SK-N-DZ (cell line): ENCODE measurements around the gene CHN2.
A peak's percentile ranks its signal among the peaks of the same experiment; 100 is the strongest.

ENCODE experiments used
- DNase-seq: peaks from one replicate; pipeline ENCODE4 v3.0.0-alpha.2; 2015; ENCODE audit warnings: low spot score

The CHN2 gene

GRCh38 chr7:29394321-29394720 is 199.7 kb downstream of the CHN2 start:
- DNase-seq: no peak

- no peak for DNase-seq
Measured at GRCh38 chr7:29396563-29396962, 202.0 kb downstream of the CHN2 start.

DNA sequence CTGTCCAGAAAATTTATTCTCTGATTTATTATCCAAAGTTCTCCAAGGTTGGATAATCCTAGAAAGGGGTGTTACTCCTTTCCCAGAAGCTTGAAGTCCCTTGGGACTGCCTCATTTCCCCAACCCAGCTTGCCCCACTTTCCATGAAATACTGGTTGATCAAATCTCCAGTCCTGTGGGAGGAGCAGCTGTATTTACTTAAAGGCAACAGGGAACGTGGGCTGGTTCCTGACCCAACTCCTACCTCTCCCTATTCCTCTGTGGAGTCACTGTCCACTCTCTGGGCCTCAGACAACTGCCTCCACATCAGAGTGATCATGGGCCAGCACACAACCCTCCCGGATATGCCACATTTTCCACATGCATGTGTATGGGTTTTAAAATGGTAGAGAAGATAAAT is 202.8 kb downstream of the CHN2 start:
- DNase-seq: no peak

GRCh38 chr7:29398011-29398410 is 203.4 kb downstream of the CHN2 start:
- no peak for DNase-seq

DNA sequence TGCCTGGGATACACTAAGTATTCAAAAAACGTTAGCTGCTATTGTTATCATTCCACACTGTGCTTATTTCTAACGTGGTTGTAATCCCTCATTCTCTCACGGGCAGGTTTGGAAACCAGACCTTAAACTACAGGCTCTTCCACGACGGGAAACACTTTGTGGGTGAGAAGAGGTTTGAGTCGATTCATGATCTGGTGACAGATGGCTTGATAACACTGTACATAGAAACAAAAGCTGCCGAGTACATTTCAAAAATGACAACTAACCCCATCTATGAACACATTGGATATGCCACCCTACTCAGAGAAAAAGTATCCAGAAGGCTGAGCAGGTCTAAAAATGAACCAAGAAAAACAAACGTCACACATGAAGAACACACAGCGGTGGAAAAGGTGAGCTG is 205.9 kb downstream of the CHN2 start:
- DNase-seq: no peak

GRCh38 chr7:29401769-29402168 is 207.2 kb downstream of the CHN2 start:
- no peak for DNase-seq

- no peak for DNase-seq
Measured at GRCh38 chr7:29405891-29406290, 211.3 kb downstream of the CHN2 start.

- DNase-seq: no peak
Measured at GRCh38 chr7:29406366-29406765, 211.8 kb downstream of the CHN2 start.

GRCh38 chr7:29408841-29409243 is 214.3 kb downstream of the CHN2 start:
- peak; percentile 76 for DNase-seq

DNA sequence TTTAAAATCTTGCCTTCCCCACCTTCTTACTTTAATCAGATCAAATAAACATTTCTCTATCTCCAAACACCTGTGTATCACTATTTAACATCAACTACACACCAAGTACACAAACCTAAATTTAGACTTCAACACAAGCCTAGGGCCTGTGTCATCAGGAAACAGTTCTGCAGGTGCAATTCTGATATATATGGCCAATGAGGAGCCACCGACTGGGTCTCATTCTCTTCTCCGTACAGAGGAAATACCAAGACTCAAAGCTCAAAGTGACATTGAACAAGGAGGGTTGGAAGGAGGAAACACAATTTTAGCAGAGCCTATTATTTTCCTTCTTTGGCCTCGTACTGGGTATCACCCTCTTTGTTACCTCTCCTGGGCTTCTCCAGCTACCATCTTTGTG is 216.4 kb downstream of the CHN2 start:
- DNase-seq: no peak

DNA sequence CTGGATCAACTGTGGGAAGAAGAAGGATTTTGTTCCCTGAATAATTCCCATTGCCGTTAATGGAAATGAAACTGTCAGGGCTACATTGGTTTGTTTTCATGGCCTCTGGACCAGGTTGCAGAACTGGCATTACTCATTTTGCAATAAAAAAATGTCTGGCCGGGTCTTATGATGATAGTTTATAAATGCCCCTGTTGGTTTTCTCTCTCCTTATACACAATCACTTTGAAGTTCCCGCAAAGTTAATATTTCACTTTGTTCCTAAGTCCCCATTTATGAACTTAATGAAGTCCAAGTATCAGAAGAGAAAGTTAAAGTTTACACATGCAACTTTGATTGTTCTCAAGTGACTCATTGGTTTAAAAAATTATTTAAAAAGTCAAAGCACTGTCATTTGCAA is 218.3 kb downstream of the CHN2 start:
- DNase-seq: no peak

DNA sequence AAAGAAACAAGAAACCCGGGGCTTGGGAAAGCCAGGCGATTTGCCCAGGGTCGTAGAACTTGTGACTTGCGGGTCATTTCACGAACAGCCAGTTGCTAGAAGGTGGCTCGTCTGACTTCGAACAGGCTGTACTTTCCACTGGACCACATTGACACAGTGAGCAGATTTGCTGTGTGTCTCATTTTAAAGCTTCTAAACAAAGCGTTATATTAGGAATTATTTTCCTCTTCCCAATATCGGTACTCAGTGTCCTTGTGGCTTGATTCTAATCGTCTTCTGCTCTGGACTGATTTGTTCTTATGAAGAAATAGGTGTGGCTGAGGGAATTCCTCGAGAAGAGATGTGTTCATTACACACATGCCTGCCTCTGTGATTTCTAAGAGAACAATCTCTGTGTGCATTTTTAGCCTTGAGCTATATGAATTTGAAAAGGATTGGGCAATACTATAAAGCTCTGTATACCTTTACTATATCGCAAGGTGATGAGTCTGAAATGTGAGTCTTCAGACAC is 219.1 kb downstream of the CHN2 start:
- no peak for DNase-seq

- no peak for DNase-seq
Measured at GRCh38 chr7:29414216-29414615, 219.6 kb downstream of the CHN2 start.

GRCh38 chr7:29415215-29415614 is 220.6 kb downstream of the CHN2 start:
- DNase-seq: no peak

- no peak for DNase-seq
Measured at GRCh38 chr7:29416276-29416937, 221.8 kb downstream of the CHN2 start.

DNA sequence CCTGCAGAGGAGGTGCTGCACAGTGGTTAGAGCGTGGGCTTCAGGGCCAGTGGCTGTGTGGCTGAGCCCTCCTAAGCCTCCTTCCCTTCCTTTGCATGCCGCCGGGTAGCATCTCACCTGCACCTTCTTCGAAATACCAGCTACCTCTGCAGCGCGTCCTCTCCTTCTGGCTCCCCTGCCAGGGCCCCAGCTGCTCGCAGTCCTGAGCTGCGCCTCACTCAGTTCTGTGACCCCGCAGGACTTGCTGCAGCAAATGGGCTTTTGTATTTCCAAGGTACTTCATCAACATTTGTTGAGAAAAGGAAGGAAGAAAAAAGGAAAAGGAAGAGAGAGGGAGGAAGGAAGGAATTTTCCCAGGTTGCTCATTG is 222.3 kb downstream of the CHN2 start:
- no peak for DNase-seq

DNA sequence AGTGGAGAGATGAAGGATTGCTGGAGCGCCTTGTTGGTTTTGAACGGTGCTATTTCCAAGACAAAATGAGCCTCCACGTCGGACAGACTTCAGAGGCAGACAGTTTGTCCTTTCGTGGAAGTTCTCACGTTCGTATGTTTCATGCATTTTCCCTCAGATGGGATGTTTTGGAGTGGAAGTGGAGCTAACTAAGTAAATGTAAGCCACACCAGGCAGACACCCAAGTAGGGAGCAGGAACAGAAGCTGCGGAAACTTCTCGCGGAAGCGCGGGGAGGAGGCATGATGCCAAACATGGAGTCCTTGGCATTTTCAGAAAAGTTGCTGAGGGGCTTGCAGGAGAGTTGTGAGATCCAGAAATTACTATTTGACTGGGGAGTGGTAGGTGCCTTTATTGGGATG is 223.5 kb downstream of the CHN2 start:
- no peak for DNase-seq

DNA sequence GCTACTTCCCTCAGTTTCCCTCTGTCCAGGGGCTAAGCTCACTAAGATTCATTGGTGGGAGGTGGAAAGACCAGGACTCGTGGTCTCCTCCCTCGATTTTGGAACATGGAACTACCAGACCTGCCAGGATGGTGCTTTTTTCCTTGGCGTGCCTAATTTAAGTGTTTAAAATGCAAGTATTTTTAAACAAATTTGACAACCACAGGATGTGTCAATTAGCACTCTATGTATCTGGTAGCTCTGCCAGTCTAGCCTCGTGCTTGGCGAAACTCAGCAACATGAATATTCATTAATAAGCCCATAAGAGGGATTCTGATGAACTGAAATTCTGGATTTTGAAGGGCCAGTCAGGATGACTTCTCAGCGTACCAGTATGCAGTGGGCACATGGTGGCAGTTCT is 224.1 kb downstream of the CHN2 start:
- no peak for DNase-seq

GRCh38 chr7:29420011-29420410 is 225.4 kb downstream of the CHN2 start:
- DNase-seq: no peak

DNA sequence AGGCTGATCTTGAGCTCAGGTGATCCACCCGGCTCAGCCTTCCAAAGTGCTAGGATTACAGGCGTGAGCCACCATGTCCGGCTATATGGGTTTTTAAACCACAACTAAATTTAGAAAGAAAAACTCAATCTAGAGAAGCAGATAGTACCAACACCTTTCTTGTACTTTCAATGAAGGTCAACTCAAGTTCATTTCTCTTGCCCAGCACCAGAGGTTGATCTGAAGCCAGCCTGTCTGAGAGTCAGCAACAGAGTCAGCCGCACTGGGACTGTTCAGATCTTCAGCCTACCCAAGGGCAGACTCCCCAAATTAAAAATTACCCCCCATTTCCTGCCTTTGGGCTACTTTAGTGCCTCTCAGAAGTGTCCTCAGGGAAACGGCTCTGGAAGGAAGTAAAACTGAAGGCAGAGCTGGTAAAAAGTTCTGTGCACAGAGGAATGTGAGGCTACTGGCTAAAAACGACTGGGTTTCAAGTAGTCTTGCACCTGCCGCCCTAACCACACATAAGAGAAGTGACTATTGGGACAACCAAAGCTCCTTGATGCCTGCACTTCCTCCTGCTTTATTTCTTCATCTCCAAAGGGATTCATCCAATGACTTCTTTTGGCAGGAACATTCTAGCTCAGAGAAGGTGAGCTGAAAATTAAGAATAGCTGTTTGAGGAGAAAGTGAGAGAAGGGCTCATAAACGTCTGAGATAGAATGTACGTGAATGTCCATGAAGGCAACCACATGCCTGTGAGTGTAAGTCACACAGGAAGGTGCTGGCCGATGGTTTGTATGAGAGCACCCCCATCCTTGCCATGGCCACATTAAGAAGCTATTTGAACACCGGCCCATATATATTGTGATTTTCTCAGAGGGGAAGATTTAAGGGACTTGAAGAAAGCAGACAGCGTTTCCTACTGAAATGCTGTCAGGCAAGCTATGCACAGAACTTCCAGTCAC is 226.7 kb downstream of the CHN2 start:
- no peak for DNase-seq

DNA sequence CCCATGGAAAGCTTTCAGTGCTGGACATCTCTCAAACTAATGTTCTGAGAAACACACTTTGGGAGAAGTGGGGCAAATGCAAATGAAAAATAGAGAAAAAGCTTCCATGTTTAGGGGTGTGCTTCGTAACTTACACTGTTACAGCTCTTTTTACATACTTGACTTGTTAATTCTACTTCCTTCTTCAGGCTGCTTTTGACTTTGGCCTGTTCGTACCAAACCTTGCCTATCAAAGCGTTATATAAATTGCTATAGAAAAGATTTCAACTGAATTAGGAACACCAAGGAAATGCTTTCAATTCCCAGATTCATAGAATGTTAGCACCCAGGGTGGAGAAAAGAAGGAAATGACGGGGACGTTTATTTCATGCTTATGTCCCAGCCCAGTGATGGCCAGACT is 228.3 kb downstream of the CHN2 start:
- no peak for DNase-seq

DNA sequence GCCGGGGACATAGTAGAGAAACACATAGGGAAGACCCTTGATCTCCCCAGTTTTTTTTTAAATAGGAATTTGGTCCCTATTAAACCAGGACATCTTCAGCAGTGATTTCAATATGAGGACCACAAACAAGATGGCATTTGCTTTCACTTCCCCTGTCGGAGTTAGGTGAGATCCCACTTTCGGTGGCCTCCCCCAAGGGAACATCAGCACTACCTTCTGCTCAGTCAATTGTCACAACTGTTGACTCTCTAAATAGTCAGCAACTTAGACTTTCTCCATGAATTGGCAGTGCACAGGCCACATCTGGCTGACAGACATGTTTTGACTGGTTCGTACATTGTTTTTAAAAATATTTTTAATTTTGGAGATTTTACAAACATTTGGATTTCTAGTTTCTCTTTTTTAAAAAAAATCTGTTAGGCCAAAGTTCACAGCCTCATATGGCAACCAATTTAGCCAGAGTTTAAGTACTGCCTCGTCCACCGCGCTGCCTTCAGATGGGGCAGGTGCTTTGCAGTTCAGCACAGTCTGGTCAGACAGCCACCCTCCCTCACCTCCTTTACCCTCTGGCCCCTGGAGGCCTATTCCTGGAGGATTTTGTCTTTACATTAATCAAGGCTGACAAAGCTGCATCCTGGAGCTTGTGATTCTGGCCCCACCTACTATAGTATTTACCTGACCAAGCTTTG is 229.9 kb downstream of the CHN2 start:
- no peak for DNase-seq

GRCh38 chr7:29424984-29425309 is 230.4 kb downstream of the CHN2 start:
- no peak for DNase-seq
